Measurements from ENCODE around the gene B4GALNT2. TPM values are rescaled to one million over a fixed set of nuclear protein-coding genes. Genes with fewer than 3 reads are reported as not detected.
A peak's percentile ranks its signal among the peaks of the same experiment; 100 is the strongest.

B4GALNT2 gene
- polyA plus RNA-seq, 1 donor from 2014 or later = not detected

DNA sequence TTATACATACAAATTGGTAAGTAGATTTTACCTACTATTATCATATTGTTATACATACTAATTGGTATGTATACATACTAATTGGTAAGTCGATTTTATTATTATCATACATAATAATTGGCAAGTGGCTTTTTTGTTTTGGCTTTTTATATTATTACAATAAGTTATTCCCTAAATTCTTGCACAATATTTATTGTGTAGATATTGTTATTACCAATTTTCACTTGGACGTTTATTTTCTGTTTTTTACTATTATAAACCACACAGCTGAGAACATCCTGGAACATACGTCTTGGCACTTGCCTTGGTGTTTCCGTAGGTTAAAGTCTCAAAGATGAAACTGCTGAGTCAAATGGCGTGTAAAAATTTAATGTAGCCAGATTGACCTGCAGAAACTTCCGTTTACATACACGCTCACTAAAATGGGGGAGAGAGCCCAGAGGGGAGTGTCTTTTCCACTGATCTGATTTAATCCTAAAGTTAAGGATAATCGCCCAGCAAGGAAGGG, 58.9 kb downstream of the B4GALNT2 start:
- H3K4me3 ChIP-seq (ENCODE audit: low read length) = peak overlapping the region; percentile 92
- no peaks in the 10 kb centered on the region for H3K79me2 ChIP-seq (replicated peaks; ENCODE audit: insufficient read depth, low read length)
- H3F3A ChIP-seq (ENCODE audit: insufficient read depth, low read length, poor library complexity, severe bottlenecking) = no peaks in the 10 kb centered on the region
- H4K20me1 ChIP-seq (ENCODE audit: insufficient read depth) = no peaks in the 10 kb centered on the region
- no peaks in the 10 kb centered on the region for H3K36me3 ChIP-seq (ENCODE audit: insufficient read depth, low read length)
- H2AFZ ChIP-seq (ENCODE audit: low read depth, low read length) = peak overlapping the region; percentile 61
- H3K27ac ChIP-seq (ENCODE audit: low read length) = peak overlapping the region; percentile 88
- H3K9me3 ChIP-seq (ENCODE audit: low read length) = no peaks in the 10 kb centered on the region
- H3K27me3 ChIP-seq (ENCODE audit: insufficient read depth, low read depth, low read length) = no peaks in the 10 kb centered on the region
- H3K9ac ChIP-seq (ENCODE audit: low read length) = peak overlapping the region; percentile 76
- TF ChIP-seq EP300 (conservative IDR thresholded peaks at IDR 0.05; ENCODE audit: poor library complexity, severe bottlenecking) = no peak
- TF ChIP-seq, protein P1, sequence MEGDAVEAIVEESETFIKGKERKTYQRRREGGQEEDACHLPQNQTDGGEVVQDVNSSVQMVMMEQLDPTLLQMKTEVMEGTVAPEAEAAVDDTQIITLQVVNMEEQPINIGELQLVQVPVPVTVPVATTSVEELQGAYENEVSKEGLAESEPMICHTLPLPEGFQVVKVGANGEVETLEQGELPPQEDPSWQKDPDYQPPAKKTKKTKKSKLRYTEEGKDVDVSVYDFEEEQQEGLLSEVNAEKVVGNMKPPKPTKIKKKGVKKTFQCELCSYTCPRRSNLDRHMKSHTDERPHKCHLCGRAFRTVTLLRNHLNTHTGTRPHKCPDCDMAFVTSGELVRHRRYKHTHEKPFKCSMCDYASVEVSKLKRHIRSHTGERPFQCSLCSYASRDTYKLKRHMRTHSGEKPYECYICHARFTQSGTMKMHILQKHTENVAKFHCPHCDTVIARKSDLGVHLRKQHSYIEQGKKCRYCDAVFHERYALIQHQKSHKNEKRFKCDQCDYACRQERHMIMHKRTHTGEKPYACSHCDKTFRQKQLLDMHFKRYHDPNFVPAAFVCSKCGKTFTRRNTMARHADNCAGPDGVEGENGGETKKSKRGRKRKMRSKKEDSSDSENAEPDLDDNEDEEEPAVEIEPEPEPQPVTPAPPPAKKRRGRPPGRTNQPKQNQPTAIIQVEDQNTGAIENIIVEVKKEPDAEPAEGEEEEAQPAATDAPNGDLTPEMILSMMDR (IDR thresholded peaks at IDR 0.05; ENCODE audit: poor library complexity, severe bottlenecking) = no peak
- TF ChIP-seq POLR2AphosphoS5 (IDR thresholded peaks at IDR 0.05) = no peak
- TF ChIP-seq EZH2 (IDR thresholded peaks at IDR 0.05; ENCODE audit: borderline replicate concordance, insufficient read depth, low read length, poor library complexity, severe bottlenecking) = no peak
- TF ChIP-seq, protein P2, sequence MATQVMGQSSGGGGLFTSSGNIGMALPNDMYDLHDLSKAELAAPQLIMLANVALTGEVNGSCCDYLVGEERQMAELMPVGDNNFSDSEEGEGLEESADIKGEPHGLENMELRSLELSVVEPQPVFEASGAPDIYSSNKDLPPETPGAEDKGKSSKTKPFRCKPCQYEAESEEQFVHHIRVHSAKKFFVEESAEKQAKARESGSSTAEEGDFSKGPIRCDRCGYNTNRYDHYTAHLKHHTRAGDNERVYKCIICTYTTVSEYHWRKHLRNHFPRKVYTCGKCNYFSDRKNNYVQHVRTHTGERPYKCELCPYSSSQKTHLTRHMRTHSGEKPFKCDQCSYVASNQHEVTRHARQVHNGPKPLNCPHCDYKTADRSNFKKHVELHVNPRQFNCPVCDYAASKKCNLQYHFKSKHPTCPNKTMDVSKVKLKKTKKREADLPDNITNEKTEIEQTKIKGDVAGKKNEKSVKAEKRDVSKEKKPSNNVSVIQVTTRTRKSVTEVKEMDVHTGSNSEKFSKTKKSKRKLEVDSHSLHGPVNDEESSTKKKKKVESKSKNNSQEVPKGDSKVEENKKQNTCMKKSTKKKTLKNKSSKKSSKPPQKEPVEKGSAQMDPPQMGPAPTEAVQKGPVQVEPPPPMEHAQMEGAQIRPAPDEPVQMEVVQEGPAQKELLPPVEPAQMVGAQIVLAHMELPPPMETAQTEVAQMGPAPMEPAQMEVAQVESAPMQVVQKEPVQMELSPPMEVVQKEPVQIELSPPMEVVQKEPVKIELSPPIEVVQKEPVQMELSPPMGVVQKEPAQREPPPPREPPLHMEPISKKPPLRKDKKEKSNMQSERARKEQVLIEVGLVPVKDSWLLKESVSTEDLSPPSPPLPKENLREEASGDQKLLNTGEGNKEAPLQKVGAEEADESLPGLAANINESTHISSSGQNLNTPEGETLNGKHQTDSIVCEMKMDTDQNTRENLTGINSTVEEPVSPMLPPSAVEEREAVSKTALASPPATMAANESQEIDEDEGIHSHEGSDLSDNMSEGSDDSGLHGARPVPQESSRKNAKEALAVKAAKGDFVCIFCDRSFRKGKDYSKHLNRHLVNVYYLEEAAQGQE (IDR thresholded peaks at IDR 0.05; ENCODE audit: borderline replicate concordance) = no peak
- no peak for TF ChIP-seq MXI1 (conservative IDR thresholded peaks at IDR 0.05; ENCODE audit: poor library complexity, severe bottlenecking)
- no peak for TF ChIP-seq TAF1 (IDR thresholded peaks at IDR 0.05; ENCODE audit: low read depth)
- no peak for TF ChIP-seq RAD21 (conservative IDR thresholded peaks at IDR 0.05)
- no peak for TF ChIP-seq SMC3 (conservative IDR thresholded peaks at IDR 0.05; ENCODE audit: poor library complexity)
- no peaks in the 10 kb centered on the region for H3K9me2 ChIP-seq (ENCODE audit: insufficient read depth, low read length)
- H3K4me2 ChIP-seq (ENCODE audit: low read length) = peak overlapping the region; percentile 97

DNA sequence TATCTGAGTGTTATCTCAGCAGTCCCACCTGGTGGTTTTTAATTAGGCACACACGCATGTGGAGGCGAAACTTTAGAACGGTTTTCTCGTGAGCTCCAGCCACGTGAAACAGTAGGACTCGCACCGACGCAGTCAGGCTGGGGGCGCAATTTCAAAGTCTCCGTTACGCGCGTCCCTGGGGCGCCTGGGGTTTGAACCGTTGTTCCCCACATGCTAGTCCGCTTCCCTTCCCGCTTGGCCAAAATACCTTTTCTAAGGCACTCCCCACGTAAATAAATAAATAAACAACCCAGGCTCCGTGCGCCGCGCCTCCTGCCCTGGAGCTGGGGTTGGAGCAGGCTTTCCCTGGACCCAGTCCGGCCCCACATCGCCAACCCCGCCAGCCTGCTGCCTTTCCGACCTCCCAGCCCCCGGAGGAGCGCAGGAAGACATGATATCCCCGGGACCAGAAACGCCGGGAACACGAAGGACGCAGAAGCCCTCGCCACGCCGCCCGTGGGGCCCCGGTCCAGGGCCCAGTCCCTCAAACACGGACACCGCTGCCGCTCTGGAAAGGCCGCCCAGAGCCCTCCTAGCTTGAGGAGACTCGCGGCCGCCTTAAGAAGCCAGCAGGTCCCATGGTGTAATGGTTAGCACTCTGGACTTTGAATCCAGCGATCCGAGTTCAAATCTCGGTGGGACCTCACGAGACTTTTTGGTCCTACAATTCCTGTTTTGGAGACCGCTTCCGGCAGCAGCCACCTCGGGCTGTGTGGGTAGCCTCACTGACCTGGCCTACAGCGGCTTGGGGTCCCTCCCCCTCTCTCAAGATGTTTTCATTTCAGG, 59.6 kb downstream of the B4GALNT2 start:
- TF ChIP-seq MXI1 (conservative IDR thresholded peaks at IDR 0.05; ENCODE audit: poor library complexity, severe bottlenecking) (peak; percentile 97), EZH2 (IDR thresholded peaks at IDR 0.05; ENCODE audit: borderline replicate concordance, insufficient read depth, low read length, poor library complexity, severe bottlenecking) (no peak), POLR2AphosphoS5 (IDR thresholded peaks at IDR 0.05) (peak; percentile 37), SMC3 (conservative IDR thresholded peaks at IDR 0.05; ENCODE audit: poor library complexity) (peak; percentile 26), TAF1 (IDR thresholded peaks at IDR 0.05; ENCODE audit: low read depth) (no peak), RAD21 (conservative IDR thresholded peaks at IDR 0.05) (peak; percentile 27), EP300 (conservative IDR thresholded peaks at IDR 0.05; ENCODE audit: poor library complexity, severe bottlenecking) (peak; percentile 58)
- TF ChIP-seq, protein P1 (IDR thresholded peaks at IDR 0.05; ENCODE audit: poor library complexity, severe bottlenecking) = peak; percentile 61
- TF ChIP-seq, protein P2 (IDR thresholded peaks at IDR 0.05; ENCODE audit: borderline replicate concordance) = peak; percentile 40
- Histone ChIP-seq H3K9me2 (ENCODE audit: insufficient read depth, low read length) (no peaks in the 10 kb centered on the region), H3K27ac (ENCODE audit: low read length) (peak overlapping the region; percentile 88), H3F3A (ENCODE audit: insufficient read depth, low read length, poor library complexity, severe bottlenecking) (no peaks in the 10 kb centered on the region), H3K4me3 (ENCODE audit: low read length) (peak overlapping the region; percentile 92), H3K9ac (ENCODE audit: low read length) (peak overlapping the region; percentile 76), H3K36me3 (ENCODE audit: insufficient read depth, low read length) (no peaks in the 10 kb centered on the region), H2AFZ (ENCODE audit: low read depth, low read length) (peak overlapping the region; percentile 61), H3K9me3 (ENCODE audit: low read length) (no peaks in the 10 kb centered on the region), H3K4me2 (ENCODE audit: low read length) (peak overlapping the region; percentile 97), H4K20me1 (ENCODE audit: insufficient read depth) (no peaks in the 10 kb centered on the region), H3K79me2 (replicated peaks; ENCODE audit: insufficient read depth, low read length) (no peaks in the 10 kb centered on the region), H3K27me3 (ENCODE audit: insufficient read depth, low read depth, low read length) (no peaks in the 10 kb centered on the region)
